B cell (primary cell): Measurements from ENCODE around the gene WNK1. TPM values are rescaled to one million over a fixed set of nuclear protein-coding genes. Genes with fewer than 3 reads are reported as not detected.

Experiments
- ATAC-seq: fragments of 200-7000 bp; cut with Tn5 transposase; one replicate; pipeline ENCODE4 v1.10.0; 2021; ENCODE audit warnings: low read depth, mild to moderate bottlenecking, moderate number of reproducible peaks, moderate library complexity
- CTCF ChIA-PET: fragments of 350-600 bp; sonication (Branson Sonifier 250); formaldehyde crosslinking; loops from one replicate; lab custom pipeline; 2021; ENCODE audit warnings: antibody characterized with exemption, inconsistent platforms; lab: Charles Lee
- POLR2A ChIA-PET: fragments of 350-600 bp; sonication (Branson Sonifier 250); formaldehyde crosslinking; loops from one replicate; lab custom pipeline; 2021; ENCODE audit warnings: antibody characterized with exemption; lab: Charles Lee
- DNase-seq: peaks from one replicate; pipeline ENCODE4 v3.0.0; 2013
- H2AFZ ChIP-seq: 2 replicates; pipeline ENCODE4 v1.6.1; 2012; ENCODE audit warnings: mild to moderate bottlenecking, low read depth, low read length; ENCODE audit not compliant: insufficient read depth, poor library complexity, severe bottlenecking
- H3K27ac ChIP-seq, 2 donors: 1 replicate in 1 of 2; 2 replicates in 1 of 2; pipeline ENCODE4 v1.5.1; 2012 to 2013; ENCODE audit warnings: low read length in 2 of 2, mild to moderate bottlenecking in 2 of 2, moderate library complexity in 1 of 2
- H3K27me3 ChIP-seq, 4 experiments: fragments of 200-600 bp in 1 of 4; sonication (generic) in 1 of 4; replicated peaks in 1 of 4; 1 replicate in 2 of 4; 2 replicates in 2 of 4; pipeline versions ENCODE4 v1.6.1 to v1.7.0; 2013 to 2016; ENCODE audit warnings: low read length in 3 of 4, mild to moderate bottlenecking in 2 of 4, mixed read lengths in 1 of 4, moderate library complexity in 1 of 4; ENCODE audit not compliant: insufficient read depth in 4 of 4, control insufficient read depth in 3 of 4; ENCODE audit errors: control extremely low read depth in 1 of 4
- H3K36me3 ChIP-seq, 2 experiments: replicated peaks in 1 of 2; 1 replicate in 1 of 2; 2 replicates in 1 of 2; pipeline versions ENCODE4 v1.6.1 to v1.7.1; 2013; ENCODE audit warnings: low read length in 1 of 2; ENCODE audit not compliant: insufficient read depth in 2 of 2, control insufficient read depth in 1 of 2; ENCODE audit errors: control extremely low read depth in 1 of 2, extremely low read depth in 1 of 2
- H3K4me1 ChIP-seq, 2 donors: fragments of 200-600 bp in 1 of 2; sonication (generic) in 1 of 2; 1 replicate in 1 of 2; 2 replicates in 1 of 2; pipeline versions ENCODE4 v1.5.1 to v1.6.1; 2013 to 2017; ENCODE audit warnings: low read length in 2 of 2; ENCODE audit not compliant: control insufficient read depth in 2 of 2, insufficient read depth in 2 of 2
- H3K4me2 ChIP-seq: replicated peaks from 2 replicates; pipeline ENCODE3; 2012; ENCODE audit warnings: mild to moderate bottlenecking, low read depth, low read length; ENCODE audit not compliant: poor library complexity, severe bottlenecking
- H3K4me3 ChIP-seq, 5 experiments: fragments of 200-600 bp in 1 of 5; sonication (generic) in 1 of 5; 1 replicate in 3 of 5; 2 replicates in 2 of 5; pipeline versions ENCODE4 v1.5.1 to v1.7.0; 2011 to 2016; ENCODE audit warnings: low read length in 4 of 5, mild to moderate bottlenecking in 4 of 5, low read depth in 2 of 5, control low read depth in 1 of 5, moderate library complexity in 1 of 5; ENCODE audit not compliant: insufficient read depth in 1 of 5; ENCODE audit errors: control extremely low read depth in 1 of 5, extremely low read depth in 1 of 5
- H3K79me2 ChIP-seq: fragments of 200-600 bp; sonication (generic); one replicate; pipeline ENCODE4 v1.6.0; 2016; ENCODE audit warnings: low read length; ENCODE audit not compliant: control insufficient read depth, insufficient read depth
- H3K9ac ChIP-seq: fragments of 200-600 bp; sonication (generic); 2 replicates; pipeline ENCODE4 v1.6.1; 2017; ENCODE audit warnings: mild to moderate bottlenecking, low read length, moderate library complexity
- H3K9me3 ChIP-seq, 3 donors: one replicate each; pipeline versions ENCODE4 v1.6.1 to v1.7.1; 2013; ENCODE audit warnings: low read length in 2 of 3; ENCODE audit not compliant: control insufficient read depth in 2 of 3, insufficient read depth in 1 of 3; ENCODE audit errors: control extremely low read depth in 1 of 3
- H4K20me1 ChIP-seq: 2 replicates; pipeline ENCODE4 v1.6.0; 2012; ENCODE audit warnings: mild to moderate bottlenecking, low read length; ENCODE audit not compliant: insufficient read depth, control insufficient read depth, poor library complexity, severe bottlenecking
- H3K27ac Mint-ChIP-seq: one replicate; pipeline ENCODE4 v1.8.0; 2021; ENCODE audit warnings: mixed read lengths
- H3K27me3 Mint-ChIP-seq: one replicate; pipeline ENCODE4 v1.8.0; 2021; ENCODE audit warnings: mixed read lengths
- H3K4me1 Mint-ChIP-seq: one replicate; pipeline ENCODE4 v1.8.0; 2021; ENCODE audit warnings: mixed read lengths
- H3K4me3 Mint-ChIP-seq: one replicate; pipeline ENCODE4 v1.8.0; 2021; ENCODE audit warnings: mixed read lengths
- H3K9me3 Mint-ChIP-seq: one replicate; pipeline ENCODE4 v1.8.0; 2022; ENCODE audit warnings: mixed read lengths; ENCODE audit not compliant: insufficient read depth
- CTCF ChIP-seq: fragments of 200-600 bp; IDR thresholded peaks from one replicate; pipeline ENCODE4 v1.8.0; 2022; ENCODE audit warnings: antibody characterized with exemption, mild to moderate bottlenecking
- EZH2 ChIP-seq: IDR thresholded peaks from 2 replicates; pipeline ENCODE4 v1.6.1; 2012; ENCODE audit warnings: borderline replicate concordance, low read depth, mild to moderate bottlenecking, moderate library complexity, low read length; ENCODE audit not compliant: insufficient read depth, poor library complexity, severe bottlenecking
- WGBS: methylation state at CpG from one replicate; pipeline ENCODE4 v1.1.5; 2013; ENCODE audit warnings: missing lambda C conversion rate; ENCODE audit not compliant: insufficient coverage; 5-methylcytosine and 5-hydroxymethylcytosine counted together
- intact Hi-C: fragments of 100-400 bp; cut with micrococcal nuclease; formaldehyde crosslinking; loops from one replicate; pipeline ENCODE4 v1.10.0; 2022
- polyA plus RNA-seq: library from polyadenylated mRNA; depleted of rRNA; stranded (reverse); fragments of >200 nt; gene quantifications from 2 replicates; pipeline ENCODE4 v1.2.3, GENCODE V29; 2012
- total RNA-seq, 2 donors: library from RNA; stranded (reverse); fragments of 120-200 nt in 1 of 2; gene quantifications; 1 replicate in 1 of 2; 2 replicates in 1 of 2; pipeline versions ENCODE4 v1.2.3 to v1.2.4, GENCODE V29; 2013 to 2022

WNK1 gene
- total and polyA plus RNA-seq, 2 donors (not counting 1 experiment from before 2014, with no cell fraction given): 43.9 to 188 TPM

- ChIA-PET POLR2A (no interaction called here), CTCF (no interaction called here)
- ATAC-seq: no peak
- Mint-ChIP-seq H3K4me1 (peaks cover 52% of the 10 kb centered on the region), H3K4me3 (no peak overlapping the region), H3K27ac (no peak overlapping the region), H3K27me3 (no peaks in the 10 kb centered on the region), H3K9me3 (no peaks in the 10 kb centered on the region)
- no peak for TF ChIP-seq CTCF
- no peak for TF ChIP-seq EZH2
- H3K9me3 ChIP-seq: no peaks in the 10 kb centered on the region
- H3K27ac ChIP-seq: no peak overlapping the region
- intact Hi-C loops: no loop called here
- no peak overlapping the region for H3K9ac ChIP-seq
- H3K4me2 ChIP-seq: no peak overlapping the region
- WGBS: no CpG with 5 or more reads among the region's 1 CpG
- H3K4me1 ChIP-seq: peaks cover 20 to 37% of the 10 kb centered on the region in 2 donors
- no peak overlapping the region for H3K4me3 ChIP-seq
- no peaks in the 10 kb centered on the region for H3K27me3 ChIP-seq
- H3K36me3 ChIP-seq: peaks cover 0 to 5% of the 10 kb centered on the region in 2 experiments
- DNase-seq: no peak
- peaks cover 95% of the 10 kb centered on the region for H3K79me2 ChIP-seq
- H2AFZ ChIP-seq: no peak overlapping the region
- H4K20me1 ChIP-seq: peaks cover 75% of the 10 kb centered on the region
These were observed 13.5 kb downstream of the WNK1 start for GRCh38 chr12:765840-766239.

- peaks cover 14 to 32% of the 10 kb centered on the region in 2 donors for H3K4me1 ChIP-seq
- H3K4me3 ChIP-seq: no peak overlapping the region
- Mint-ChIP-seq H3K9me3 (no peaks in the 10 kb centered on the region), H3K27ac (no peak overlapping the region), H3K4me3 (no peak overlapping the region), H3K27me3 (no peaks in the 10 kb centered on the region), H3K4me1 (peaks cover 50% of the 10 kb centered on the region)
- H3K27me3 ChIP-seq: no peaks in the 10 kb centered on the region
- H2AFZ ChIP-seq: no peak overlapping the region
- H3K9me3 ChIP-seq: no peaks in the 10 kb centered on the region
- no peak for TF ChIP-seq EZH2
- no peak for TF ChIP-seq CTCF
- no peak overlapping the region for H3K9ac ChIP-seq
- H3K36me3 ChIP-seq: no peaks in the 10 kb centered on the region
- H3K27ac ChIP-seq: no peak overlapping the region
- H4K20me1 ChIP-seq: peaks cover 79% of the 10 kb centered on the region
- intact Hi-C loops: no loop called here
- POLR2A ChIA-PET: no interaction called here
- no peak overlapping the region for H3K4me2 ChIP-seq
- CTCF ChIA-PET: interaction anchor here (1.1 kb wide), 1 partner anchor 11 kb away, joined by 4 read pairs; no protein-coding TSS in a partner anchor
- DNase-seq (no peak), ATAC-seq (no peak)
- peaks cover 96% of the 10 kb centered on the region for H3K79me2 ChIP-seq
- 100% methylated on average over 1 of the region's 1 CpG for WGBS
These were observed 16.1 kb downstream of the WNK1 start for GRCh38 chr12:768434-768833.
